Measurements from ENCODE around the gene WDFY4.

Gene WDFY4

GRCh38 chr10:48946332-48946731 lies 261.7 kb downstream of the WDFY4 start:
- no peak for DNase-seq (ENCODE audit: low spot score)

- no peak for DNase-seq (ENCODE audit: low spot score)
These were observed 262.3 kb downstream of the WDFY4 start for GRCh38 chr10:48946891-48947500.

GRCh38 chr10:48947690-48948469 lies 263.2 kb downstream of the WDFY4 start:
- DNase-seq (ENCODE audit: low spot score): no peak

- no peak for DNase-seq (ENCODE audit: low spot score)
These were observed 263.9 kb downstream of the WDFY4 start for GRCh38 chr10:48948470-48949037.

- DNase-seq (ENCODE audit: low spot score): no peak
These were observed 267.0 kb downstream of the WDFY4 start for GRCh38 chr10:48951707-48952106.

- no peak for DNase-seq (ENCODE audit: low spot score)
These were observed 272.9 kb downstream of the WDFY4 start for GRCh38 chr10:48957361-48958151.

GRCh38 chr10:48958598-48959190 lies 274.0 kb downstream of the WDFY4 start:
- DNase-seq (ENCODE audit: low spot score): no peak

GRCh38 chr10:48964038-48964437 lies 279.4 kb downstream of the WDFY4 start:
- no peak for DNase-seq (ENCODE audit: low spot score)

GRCh38 chr10:48965460-48965859 lies 280.8 kb downstream of the WDFY4 start:
- DNase-seq (ENCODE audit: low spot score): no peak

- no peak for DNase-seq (ENCODE audit: low spot score)
These were observed 283.4 kb downstream of the WDFY4 start for GRCh38 chr10:48968036-48968435.

- DNase-seq (ENCODE audit: low spot score): no peak
These were observed 285.4 kb downstream of the WDFY4 start for GRCh38 chr10:48970046-48970445.

GRCh38 chr10:48970654-48971053 lies 286.0 kb downstream of the WDFY4 start:
- DNase-seq (ENCODE audit: low spot score): no peak

- DNase-seq (ENCODE audit: low spot score): no peak
These were observed 288.4 kb downstream of the WDFY4 start for GRCh38 chr10:48973065-48973464.

- DNase-seq (ENCODE audit: low spot score): no peak
These were observed 290.0 kb downstream of the WDFY4 start for GRCh38 chr10:48974510-48975156.

GRCh38 chr10:48976196-48976595 lies 291.5 kb downstream of the WDFY4 start:
- no peak for DNase-seq (ENCODE audit: low spot score)

GRCh38 chr10:48978318-48978717 lies 293.6 kb downstream of the WDFY4 start:
- DNase-seq (ENCODE audit: low spot score): no peak

GRCh38 chr10:48981310-48981907 lies 296.7 kb downstream of the WDFY4 start:
- DNase-seq (ENCODE audit: low spot score): peak; percentile 81

GRCh38 chr10:48982584-48982983 lies 297.9 kb downstream of the WDFY4 start:
- no peak for DNase-seq (ENCODE audit: low spot score)

GRCh38 chr10:48983648-48984351 lies 299.1 kb downstream of the WDFY4 start:
- no peak for DNase-seq (ENCODE audit: low spot score)

GRCh38 chr10:48985621-48986158 lies 301.0 kb downstream of the WDFY4 start:
- no peak for DNase-seq (ENCODE audit: low spot score)
